Loucy (cell line): ENCODE data around the gene TNRC6C.

ENCODE experiments used
- H2AFZ ChIP-seq: fragments of 200-600 bp; sonication (generic); 2 replicates; pipeline ENCODE4 v1.6.0; 2016; ENCODE audit warnings: antibody characterized with exemption, mild to moderate bottlenecking, low read length, moderate library complexity
- H3F3A ChIP-seq: fragments of 200-600 bp; 2 replicates; pipeline ENCODE4 v1.6.0; 2016; ENCODE audit warnings: antibody characterized with exemption, low read depth, mild to moderate bottlenecking
- H3K27me3 ChIP-seq: fragments of 200-600 bp; sonication (generic); 2 replicates; pipeline ENCODE4 v1.6.1; 2014; ENCODE audit warnings: low read length, mild to moderate bottlenecking; ENCODE audit not compliant: insufficient read depth, poor library complexity, severe bottlenecking
- H3K36me3 ChIP-seq: fragments of 200-600 bp; sonication (generic); 2 replicates; pipeline ENCODE4 v1.6.1; 2016; ENCODE audit warnings: low read length; ENCODE audit not compliant: insufficient read depth
- H3K4me1 ChIP-seq: fragments of 200-600 bp; sonication (generic); 2 replicates; pipeline ENCODE4 v1.5.1; 2014; ENCODE audit warnings: low read length, mild to moderate bottlenecking; ENCODE audit not compliant: insufficient read depth, poor library complexity, severe bottlenecking
- H3K4me2 ChIP-seq: fragments of 200-600 bp; sonication (generic); 2 replicates; pipeline ENCODE4 v1.6.0; 2014; ENCODE audit warnings: antibody characterized with exemption, low read length, low read depth, mild to moderate bottlenecking; ENCODE audit not compliant: poor library complexity, severe bottlenecking
- H3K4me3 ChIP-seq: fragments of 200-600 bp; sonication (generic); 2 replicates; pipeline ENCODE4 v1.5.1; 2014; ENCODE audit warnings: low read length, mild to moderate bottlenecking, mixed read lengths; ENCODE audit not compliant: poor library complexity, severe bottlenecking
- H3K79me2 ChIP-seq: fragments of 200-600 bp; sonication (generic); 2 replicates; pipeline ENCODE4 v1.6.1; 2014; ENCODE audit warnings: low read length; ENCODE audit not compliant: insufficient read depth
- H3K9ac ChIP-seq: fragments of 200-600 bp; sonication (generic); 2 replicates; pipeline ENCODE4 v1.6.0; 2014; ENCODE audit warnings: mild to moderate bottlenecking, low read depth, low read length, moderate library complexity; ENCODE audit not compliant: poor library complexity, severe bottlenecking
- H3K9me2 ChIP-seq: fragments of 200-600 bp; sonication (generic); replicated peaks from 2 replicates; pipeline ENCODE4 v1.6.1; 2016; ENCODE audit warnings: low read depth, low read length, mixed read lengths
- H3K9me3 ChIP-seq: fragments of 200-600 bp; sonication (generic); 2 replicates; pipeline ENCODE4 v1.6.1; 2014; ENCODE audit warnings: mild to moderate bottlenecking, antibody characterized with exemption, low read length, low read depth; ENCODE audit not compliant: insufficient read depth
- H4K20me1 ChIP-seq: fragments of 200-600 bp; sonication (generic); 2 replicates; pipeline ENCODE4 v1.6.0; 2014; ENCODE audit warnings: antibody characterized with exemption, low read length, mild to moderate bottlenecking; ENCODE audit not compliant: insufficient read depth, poor library complexity, severe bottlenecking
- EZH2phosphoT487 ChIP-seq: fragments of 200-600 bp; IDR thresholded peaks from 2 replicates; pipeline ENCODE4 v1.6.1; 2018; ENCODE audit warnings: antibody characterized with exemption, mild to moderate bottlenecking, moderate library complexity, borderline replicate concordance
- TF ChIP-seq, protein P1 (sequence below): fragments of 200-600 bp; sonication (generic); conservative IDR thresholded peaks from 2 replicates; pipeline ENCODE4 v1.5.1; 2014; ENCODE audit warnings: mild to moderate bottlenecking, antibody characterized with exemption, low read length

TNRC6C gene

GRCh38 chr17:78148286-78149016 lies 189.9 kb downstream of the TNRC6C start:
- Histone ChIP-seq H3K9me3 (no peaks in the 10 kb centered on the region), H3K9ac (no peak overlapping the region), H3K4me2 (no peak overlapping the region), H3K9me2 (no peaks in the 10 kb centered on the region), H3F3A (no peaks in the 10 kb centered on the region), H2AFZ (no peak overlapping the region), H3K79me2 (no peaks in the 10 kb centered on the region), H4K20me1 (no peaks in the 10 kb centered on the region), H3K4me1 (no peaks in the 10 kb centered on the region), H3K36me3 (no peaks in the 10 kb centered on the region), H3K27me3 (no peaks in the 10 kb centered on the region), H3K4me3 (no peak overlapping the region)
- no peak for TF ChIP-seq EZH2phosphoT487
- TF ChIP-seq, protein P1, sequence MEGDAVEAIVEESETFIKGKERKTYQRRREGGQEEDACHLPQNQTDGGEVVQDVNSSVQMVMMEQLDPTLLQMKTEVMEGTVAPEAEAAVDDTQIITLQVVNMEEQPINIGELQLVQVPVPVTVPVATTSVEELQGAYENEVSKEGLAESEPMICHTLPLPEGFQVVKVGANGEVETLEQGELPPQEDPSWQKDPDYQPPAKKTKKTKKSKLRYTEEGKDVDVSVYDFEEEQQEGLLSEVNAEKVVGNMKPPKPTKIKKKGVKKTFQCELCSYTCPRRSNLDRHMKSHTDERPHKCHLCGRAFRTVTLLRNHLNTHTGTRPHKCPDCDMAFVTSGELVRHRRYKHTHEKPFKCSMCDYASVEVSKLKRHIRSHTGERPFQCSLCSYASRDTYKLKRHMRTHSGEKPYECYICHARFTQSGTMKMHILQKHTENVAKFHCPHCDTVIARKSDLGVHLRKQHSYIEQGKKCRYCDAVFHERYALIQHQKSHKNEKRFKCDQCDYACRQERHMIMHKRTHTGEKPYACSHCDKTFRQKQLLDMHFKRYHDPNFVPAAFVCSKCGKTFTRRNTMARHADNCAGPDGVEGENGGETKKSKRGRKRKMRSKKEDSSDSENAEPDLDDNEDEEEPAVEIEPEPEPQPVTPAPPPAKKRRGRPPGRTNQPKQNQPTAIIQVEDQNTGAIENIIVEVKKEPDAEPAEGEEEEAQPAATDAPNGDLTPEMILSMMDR = no peak

DNA sequence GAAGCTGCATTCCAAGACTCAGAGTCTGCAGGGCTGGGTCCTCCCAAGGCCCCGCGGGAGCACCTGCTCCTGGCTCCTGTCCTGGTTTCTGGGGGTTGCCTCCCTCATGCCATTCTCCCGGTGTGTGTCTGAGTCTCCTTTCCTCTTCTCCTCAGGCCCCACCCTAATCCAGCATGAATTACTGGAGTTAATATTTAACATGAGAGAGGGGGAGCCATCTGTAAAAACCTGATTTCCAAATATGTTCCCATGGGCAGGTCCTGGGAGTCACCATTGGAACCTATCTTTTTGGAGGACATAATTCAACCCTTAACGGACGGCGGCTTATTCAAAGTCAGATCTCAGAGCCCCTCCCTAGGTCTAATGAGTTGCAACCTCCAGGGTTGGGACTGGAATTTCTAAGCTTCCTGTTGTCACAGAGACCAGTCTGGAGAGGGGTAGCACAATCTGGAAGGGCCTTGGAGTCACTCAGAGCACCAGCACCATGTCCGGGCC lies 193.1 kb downstream of the TNRC6C start:
- TF ChIP-seq, protein P1 = no peak
- TF ChIP-seq EZH2phosphoT487 = no peak
- Histone ChIP-seq H3K9me2 (no peaks in the 10 kb centered on the region), H3K27me3 (no peaks in the 10 kb centered on the region), H3K4me2 (no peak overlapping the region), H3K4me3 (no peak overlapping the region), H3K4me1 (no peaks in the 10 kb centered on the region), H3K36me3 (no peaks in the 10 kb centered on the region), H3F3A (no peaks in the 10 kb centered on the region), H3K9ac (no peak overlapping the region), H3K9me3 (no peaks in the 10 kb centered on the region), H4K20me1 (no peaks in the 10 kb centered on the region), H2AFZ (no peak overlapping the region), H3K79me2 (no peaks in the 10 kb centered on the region)

- Histone ChIP-seq H3K4me1 (no peaks in the 10 kb centered on the region), H3K36me3 (no peaks in the 10 kb centered on the region), H3K9me3 (no peaks in the 10 kb centered on the region), H3K4me3 (no peak overlapping the region), H2AFZ (no peak overlapping the region), H3K27me3 (no peaks in the 10 kb centered on the region), H3K9me2 (no peaks in the 10 kb centered on the region), H4K20me1 (no peaks in the 10 kb centered on the region), H3K9ac (no peak overlapping the region), H3K79me2 (no peaks in the 10 kb centered on the region), H3K4me2 (no peak overlapping the region), H3F3A (no peaks in the 10 kb centered on the region)
- TF ChIP-seq, protein P1 = no peak
- no peak for TF ChIP-seq EZH2phosphoT487
These were observed 196.7 kb downstream of the TNRC6C start for GRCh38 chr17:78154903-78155811.
